ENCODE results near the gene DPEP2NB.
"Not testable (repeated sequence)": the region's sequence is repeated elsewhere in the genome, so short reads cannot be mapped to it uniquely, and the experiment has no call there.

The DPEP2NB gene

DNA sequence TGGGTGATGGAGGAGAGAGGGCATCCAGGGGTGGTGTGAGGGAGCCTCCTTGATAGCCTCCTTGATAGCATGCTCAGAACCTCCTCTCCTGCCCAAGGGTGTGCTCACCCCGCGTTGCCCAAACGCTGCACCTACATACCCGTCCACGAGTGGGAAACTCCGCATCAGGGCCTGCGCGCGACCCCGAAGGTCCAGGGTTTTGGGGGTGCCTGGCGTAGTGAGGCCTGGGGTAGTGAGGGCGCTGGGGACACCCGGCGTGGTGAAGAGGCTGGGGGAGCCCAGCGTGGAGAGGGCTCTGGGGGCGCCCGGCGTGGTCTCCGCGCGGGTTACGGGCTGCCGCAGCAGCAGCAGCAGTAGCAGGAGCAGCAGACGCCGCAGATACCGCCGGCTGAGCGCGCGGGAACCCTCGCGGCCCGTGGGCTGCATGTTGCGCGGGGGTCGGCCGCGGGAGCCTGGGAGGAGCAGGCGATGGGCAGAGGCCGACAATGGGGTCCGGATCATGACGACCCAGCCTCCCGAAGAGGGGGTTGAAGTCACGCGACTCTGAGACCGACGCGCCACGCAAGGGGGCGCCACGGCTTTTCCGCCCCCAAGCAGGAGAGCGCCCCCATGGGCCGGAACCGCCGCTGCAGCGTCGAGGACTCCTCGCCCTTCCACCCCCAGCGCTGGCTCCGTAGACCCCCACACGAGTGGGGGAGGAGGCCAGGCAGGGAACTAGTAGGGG, 35.6 kb downstream of the DPEP2NB start, which contains the start of gene DPEP3:
Gene DPEP3 (minus strand): TSS at position 545 of the 724 bp plus-strand sequence. CDS start 119 bp downstream, at position 426.
- no peak for DNase-seq

DNA sequence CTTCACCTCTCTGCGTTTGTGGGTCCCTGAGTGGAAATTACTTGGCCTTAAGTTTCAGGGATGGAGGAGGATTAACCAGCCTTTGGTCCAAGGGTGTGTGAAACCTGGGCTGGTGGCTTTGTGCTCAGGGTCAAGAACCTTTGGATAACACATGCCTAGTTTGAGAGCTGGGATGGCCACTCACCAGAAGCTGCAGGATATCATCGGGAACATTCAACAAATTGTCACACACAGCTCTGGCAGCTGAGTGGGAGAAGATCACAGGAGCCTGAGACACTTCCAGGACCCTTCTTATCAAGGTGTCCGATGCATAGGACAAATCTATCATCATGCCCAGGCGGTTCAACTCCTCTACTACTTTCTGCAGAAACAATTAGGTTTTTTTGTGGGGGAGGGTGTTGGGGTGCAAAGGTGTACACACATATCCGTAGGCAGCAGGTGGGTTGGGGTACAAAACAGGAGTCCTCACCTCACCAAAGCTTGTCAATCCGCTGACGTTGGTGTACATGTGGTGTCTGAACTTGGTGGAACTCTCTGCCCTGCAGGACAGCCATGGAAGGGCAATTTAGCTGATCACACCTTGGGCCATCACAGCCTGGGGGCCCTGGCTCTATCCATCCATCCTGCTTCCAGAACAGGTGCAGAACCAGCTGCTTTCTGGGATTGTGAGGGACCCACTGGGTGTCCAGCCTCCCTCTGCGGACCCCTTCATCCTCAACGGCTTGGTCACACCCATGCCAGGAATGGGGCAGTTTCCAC, 38.1 kb downstream of the DPEP2NB start:
- DNase-seq: no peak

GRCh38 chr16:67977005-67977404, 38.7 kb downstream of the DPEP2NB start:
- DNase-seq: no peak

DNA sequence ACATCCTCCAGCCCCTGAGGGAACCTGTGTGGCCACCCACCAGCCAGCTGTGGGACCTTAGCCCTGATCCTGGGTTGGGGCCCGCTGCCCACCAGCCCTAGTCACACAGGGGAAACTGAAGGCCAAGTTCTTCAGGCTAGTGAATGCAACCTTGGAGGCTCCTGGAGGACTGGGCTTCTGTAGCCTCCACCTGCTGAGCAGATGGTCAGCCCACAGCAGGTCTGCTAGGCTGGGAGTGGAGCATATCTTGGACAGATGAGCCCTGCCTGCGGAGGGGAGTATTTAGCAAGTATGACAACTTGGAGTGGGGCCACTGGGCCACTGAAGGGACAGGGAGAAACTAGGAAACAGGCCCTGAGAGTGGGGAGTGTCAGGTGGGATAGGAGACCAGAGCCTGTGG, 39.5 kb downstream of the DPEP2NB start:
- no peak for DNase-seq

- DNase-seq: no peak
Observed at GRCh38 chr16:67975321-67976105, 40.2 kb downstream of the DPEP2NB start.

DNA sequence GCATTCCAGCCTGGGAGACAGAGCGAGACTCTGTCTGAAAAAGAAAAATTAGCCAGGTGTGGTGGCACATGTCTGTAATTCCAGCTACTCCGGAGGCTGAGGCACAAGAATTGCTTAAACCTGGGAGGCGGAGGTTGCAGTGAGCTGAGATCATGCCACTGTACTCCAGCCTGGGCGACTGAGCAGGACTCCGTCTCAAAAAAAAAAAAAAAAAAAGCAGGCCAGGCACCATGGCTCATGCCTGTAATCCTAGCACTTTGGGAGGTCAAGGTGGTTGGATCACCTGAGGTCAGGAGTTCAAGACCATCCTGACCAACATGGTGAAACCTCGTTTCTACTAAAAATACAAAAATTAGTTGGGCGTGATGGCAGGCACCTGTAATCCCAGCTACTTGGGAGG, 43.4 kb downstream of the DPEP2NB start:
- not testable (repeated sequence) for DNase-seq

DNA sequence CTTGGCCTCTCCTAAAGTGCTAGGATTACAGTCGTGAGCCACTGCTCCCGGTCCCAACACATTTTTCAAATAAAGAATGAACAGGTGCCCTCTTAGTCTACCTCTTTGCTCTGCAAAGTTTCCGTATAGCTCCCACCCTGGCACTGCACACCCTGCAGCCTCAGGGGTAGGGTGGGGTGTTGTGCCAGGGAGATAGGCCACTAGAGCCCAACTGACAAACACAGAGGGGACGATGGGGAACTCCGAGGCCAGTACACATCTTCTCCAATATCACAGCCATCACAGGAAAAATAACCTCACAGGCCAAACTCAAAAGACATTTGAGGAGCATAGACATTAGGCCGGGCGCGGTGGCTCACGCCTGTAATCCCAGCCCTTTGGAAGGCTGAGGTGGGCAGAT, 44.6 kb downstream of the DPEP2NB start:
- DNase-seq: no peak

DNA sequence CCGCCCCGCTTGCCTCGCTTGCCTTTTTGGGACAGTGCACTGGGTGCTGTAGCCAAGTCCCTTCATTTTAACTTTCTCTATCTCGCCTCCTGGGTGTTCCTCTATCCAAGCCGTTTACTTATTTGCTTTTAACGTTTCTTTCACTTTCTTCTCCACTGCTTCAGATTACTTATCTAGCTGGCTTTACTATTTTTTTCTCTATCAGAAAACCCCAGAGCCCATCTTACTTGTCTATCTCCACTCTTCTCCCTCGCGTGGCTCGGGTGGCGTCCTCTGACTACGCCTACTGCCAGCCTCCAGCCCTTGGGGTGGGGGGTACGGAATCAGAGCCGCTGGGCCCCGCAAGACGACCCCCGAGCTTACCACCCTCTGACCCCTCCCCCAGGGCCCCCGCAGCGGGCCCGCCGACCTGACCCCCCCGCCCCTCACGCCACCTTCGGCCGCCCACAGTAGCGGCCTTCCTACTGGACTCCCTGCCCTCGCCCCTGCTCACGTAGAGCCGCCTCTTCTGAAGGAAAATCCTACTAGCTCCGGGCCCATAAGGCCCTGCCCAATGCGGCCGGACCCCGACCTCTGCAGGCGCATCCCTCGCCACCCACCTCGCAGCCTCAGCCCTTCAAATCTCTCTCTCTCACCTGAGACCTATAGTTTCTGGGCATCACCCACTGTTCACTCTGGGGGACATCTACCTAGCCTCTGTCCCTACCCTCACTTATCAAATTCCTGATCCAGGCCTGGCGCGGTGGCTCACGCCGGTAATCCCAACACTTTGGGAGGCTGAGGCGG, 46.3 kb downstream of the DPEP2NB start:
- DNase-seq: no peak

GRCh38 chr16:67968400-67969253, 47.1 kb downstream of the DPEP2NB start, which contains the start of gene SLC12A4:
TSS of gene SLC12A4 (minus strand) at chr16:67968637. CDS start at chr16:67968553, 84 bp downstream.
- peak; percentile 37 for DNase-seq

DNA sequence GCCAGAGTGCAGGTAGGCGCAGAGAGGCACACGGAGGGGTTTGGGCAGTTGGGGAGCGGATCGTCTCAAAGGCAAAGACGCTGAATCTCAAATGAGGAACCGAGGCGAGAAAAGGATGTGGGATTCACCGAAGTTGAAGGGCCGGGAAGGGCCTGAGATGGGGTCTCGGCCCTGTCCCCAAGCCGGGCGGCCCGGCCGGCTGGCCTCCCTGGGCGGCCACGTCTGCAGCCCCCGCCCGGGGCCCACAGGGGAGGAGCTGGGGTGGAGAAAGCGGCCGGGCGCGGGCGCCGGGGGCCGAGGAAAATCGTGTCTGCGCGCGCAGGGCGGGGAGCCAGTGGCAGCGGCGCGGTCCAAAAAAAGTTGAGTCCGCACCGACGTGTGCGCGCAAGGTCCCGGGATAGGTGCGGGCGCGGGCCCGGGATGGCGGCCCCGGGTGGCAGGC, 47.7 kb downstream of the DPEP2NB start:
- no peak for DNase-seq

DNA sequence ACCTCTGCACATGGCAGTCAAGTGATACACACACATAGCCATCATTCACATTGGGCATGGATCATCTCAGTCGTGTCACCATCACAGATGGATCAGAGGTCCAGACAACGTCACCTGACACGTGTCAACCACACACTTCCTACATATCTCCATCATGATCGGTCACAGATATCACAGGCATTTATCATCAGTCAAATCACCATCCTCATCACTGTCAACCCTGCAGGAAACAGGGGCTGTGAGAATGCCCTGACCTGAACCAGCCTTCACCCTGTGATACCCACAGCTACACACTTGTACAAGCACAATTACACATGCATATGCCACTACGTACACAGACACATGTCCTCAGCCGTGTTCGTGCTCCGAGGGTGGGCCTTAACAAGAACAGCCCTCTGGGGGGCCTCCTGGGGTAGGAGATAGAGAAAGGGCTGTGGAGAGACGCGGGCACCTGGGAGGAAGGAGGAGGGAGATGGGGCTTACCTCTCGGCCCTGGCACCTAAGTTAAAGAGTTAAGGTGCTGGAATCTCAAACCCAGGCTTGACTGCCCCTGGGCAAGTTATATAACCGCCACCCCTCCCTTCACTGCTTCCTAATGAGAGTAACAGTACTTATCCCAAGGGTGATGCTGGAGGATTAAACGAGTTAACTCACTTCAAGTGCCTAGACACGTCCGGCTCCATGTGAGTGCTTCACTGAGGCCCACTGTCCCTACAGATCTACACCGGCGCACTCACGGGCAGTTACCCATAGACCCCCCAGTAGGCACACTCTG, 48.3 kb downstream of the DPEP2NB start:
- no peak for DNase-seq

GRCh38 chr16:67966549-67967182, 49.0 kb downstream of the DPEP2NB start:
- DNase-seq: no peak

DNA sequence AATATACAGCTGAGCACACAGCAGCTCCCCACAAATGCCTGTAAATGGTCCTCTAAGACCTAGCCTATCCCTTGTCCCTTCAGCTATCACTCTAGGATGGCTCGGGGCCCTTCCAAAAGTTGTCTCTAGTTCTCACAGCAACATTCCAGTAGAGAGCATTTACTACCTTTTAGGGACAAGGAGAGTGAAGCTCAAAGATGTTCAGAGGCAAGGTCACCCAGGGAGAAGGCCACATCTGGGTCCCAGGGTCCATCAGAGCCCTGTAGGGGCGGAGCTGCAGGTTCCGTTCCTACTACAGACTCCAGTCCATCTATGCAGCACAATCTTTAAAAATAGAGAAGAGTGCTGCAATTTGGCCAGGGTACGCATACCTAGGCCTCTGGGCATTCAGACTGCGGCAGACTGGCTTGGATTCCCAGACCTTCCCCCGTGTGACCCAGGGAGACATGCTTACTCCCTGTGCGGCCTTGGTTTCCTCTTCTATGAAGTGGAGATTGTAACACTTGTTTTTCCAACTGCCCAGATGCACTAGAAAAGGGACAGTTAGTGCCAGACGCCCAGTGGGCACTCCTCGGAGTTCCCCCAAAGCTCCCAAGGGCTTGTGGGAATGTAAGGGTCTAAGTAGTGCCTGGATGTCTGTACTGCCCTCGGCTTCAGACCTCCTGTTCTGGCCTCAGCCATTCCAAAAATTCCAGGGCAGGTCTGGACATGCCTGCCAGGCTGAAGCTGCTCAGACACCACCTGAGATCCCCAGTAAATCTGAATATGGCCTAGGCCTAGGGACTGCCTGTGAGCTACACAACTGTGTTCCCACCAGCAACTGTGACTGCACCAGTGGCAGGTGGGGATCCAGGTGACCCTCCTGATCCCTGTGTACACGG, 49.8 kb downstream of the DPEP2NB start:
- no peak for DNase-seq

DNA sequence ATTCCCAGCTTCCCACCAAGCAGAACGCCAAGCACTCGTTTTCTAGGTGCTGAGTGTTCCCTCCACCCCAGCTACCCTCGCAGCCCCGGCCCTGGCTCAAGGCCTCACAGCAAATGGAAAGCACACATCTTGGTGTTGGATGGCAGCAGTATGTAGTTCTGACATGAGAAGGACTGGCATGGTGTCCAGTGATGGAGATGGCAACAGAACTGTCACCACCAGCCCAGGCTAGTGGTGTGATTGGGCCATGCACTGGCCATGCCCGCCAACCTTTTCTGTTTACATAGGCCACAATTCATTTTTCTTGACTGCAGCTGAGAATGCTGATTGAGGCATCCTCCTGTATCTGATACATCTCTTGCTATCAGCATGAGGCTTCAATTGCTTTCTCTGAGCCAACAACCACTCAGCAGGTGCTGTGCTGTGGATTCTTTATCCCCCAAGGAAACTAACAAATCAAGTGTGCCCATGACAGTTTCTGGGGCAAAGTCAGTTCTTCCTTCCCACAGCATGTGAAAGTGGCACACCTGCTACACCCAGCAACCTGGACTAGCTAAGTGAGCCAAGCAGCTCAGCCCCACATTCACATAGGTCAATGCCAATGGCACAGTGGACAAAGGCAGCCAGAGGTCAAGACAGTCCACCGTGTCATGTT, 51.1 kb downstream of the DPEP2NB start:
- DNase-seq: no peak

GRCh38 chr16:67963662-67964321, 51.9 kb downstream of the DPEP2NB start:
- no peak for DNase-seq
